HepG2 (cell line): Measurements from ENCODE around the gene LMCD1. TPM values are rescaled to one million over a fixed set of nuclear protein-coding genes. Genes with fewer than 3 reads are reported as not detected.
A peak's percentile ranks its signal among the peaks of the same experiment; 100 is the strongest.

Experiments used
- ATAC-seq: fragments of 200-7000 bp; cut with Tn5 transposase; 3 replicates; pipeline ENCODE4 v1.9.1; 2020; ENCODE audit warnings: mild to moderate bottlenecking, moderate library complexity
- BruUV-seq: library from RNA; stranded (reverse); fragments of 400-500 nt; replicated peaks from 2 replicates; lab custom pipeline; 2021; lab: Mats Ljungman, UMichigan
- CTCF ChIA-PET: fragments of 300-600 bp; formaldehyde crosslinking; extraction: SDS; loops from one replicate; lab custom pipeline; 2021; ENCODE audit warnings: low total read pairs, inconsistent platforms, low intra/inter-chr PET ratio; lab: Yijun Ruan, JAX
- POLR2A ChIA-PET: fragments of 350-600 bp; sonication (Branson Sonifier 250); formaldehyde crosslinking; loops from one replicate; lab custom pipeline; 2020; ENCODE audit warnings: antibody characterized with exemption, inconsistent platforms; lab: Yijun Ruan, JAX
- DNase-seq: peaks from one replicate; pipeline ENCODE4 v3.0.0-alpha.2; 2015; ENCODE audit warnings: low spot score
- FAIRE-seq: peaks from 3 replicates; lab custom pipeline; 2011; peaks lifted over from hg19 to GRCh38; lab: Jason Lieb, UNC
- H2AFZ ChIP-seq: one replicate; pipeline ENCODE4 v1.6.1; 2011; ENCODE audit warnings: low read length, inconsistent platforms
- H3K27ac ChIP-seq: fragments of 300-600 bp; 3 replicates; pipeline ENCODE4 v1.8.0; 2011; ENCODE audit warnings: mixed run types, mild to moderate bottlenecking, mixed read lengths, low read length, inconsistent platforms; ENCODE audit not compliant: insufficient read depth; ENCODE audit errors: extremely low read length
- H3K27me3 ChIP-seq, 2 experiments: fragments of 200-600 bp in 1 of 2; 2 replicates in 1 of 2; 3 replicates in 1 of 2; pipeline versions ENCODE4 v1.6.0 to v1.8.0; 2011; ENCODE audit warnings: low read length in 2 of 2, mild to moderate bottlenecking in 2 of 2, moderate library complexity in 2 of 2, inconsistent platforms in 1 of 2; ENCODE audit not compliant: insufficient read depth in 2 of 2, control insufficient read depth in 1 of 2
- H3K36me3 ChIP-seq, 2 experiments: fragments of 200-600 bp in 1 of 2; replicated peaks in 1 of 2; 2 replicates in 1 of 2; 3 replicates in 1 of 2; pipeline versions ENCODE4 v1.5.1 to v1.8.0; 2011; ENCODE audit warnings: low read length in 2 of 2, inconsistent platforms in 1 of 2; ENCODE audit not compliant: insufficient read depth in 2 of 2, control insufficient read depth in 1 of 2
- H3K4me1 ChIP-seq: 2 replicates; pipeline ENCODE4 v1.5.1; 2012; ENCODE audit warnings: low read length, inconsistent platforms; ENCODE audit not compliant: insufficient read depth
- H3K4me2 ChIP-seq: 2 replicates; pipeline ENCODE4 v1.6.0; 2011; ENCODE audit warnings: low read depth, low read length, inconsistent platforms
- H3K4me3 ChIP-seq, 3 experiments: fragments of 200-600 bp in 1 of 3; sonication (generic), shearing (Covaris generic) in 1 of 3; replicated peaks in 1 of 3; 2 replicates each; pipeline ENCODE4 v1.5.1; 2011 to 2016; ENCODE audit warnings: low read length in 3 of 3, inconsistent platforms in 2 of 3, low read depth in 2 of 3, mild to moderate bottlenecking in 2 of 3, control low read depth in 1 of 3, mixed read lengths in 1 of 3; ENCODE audit not compliant: insufficient read depth in 1 of 3
- H3K79me2 ChIP-seq: one replicate; pipeline ENCODE4 v1.6.1; 2011; ENCODE audit warnings: low read length, inconsistent platforms; ENCODE audit not compliant: insufficient read depth
- H3K9ac ChIP-seq: 2 replicates; pipeline ENCODE4 v1.6.0; 2011; ENCODE audit warnings: mild to moderate bottlenecking, low read depth, low read length, inconsistent platforms; ENCODE audit not compliant: insufficient read depth
- H3K9me3 ChIP-seq: 2 replicates; pipeline ENCODE4 v1.5.1; 2012; ENCODE audit warnings: mild to moderate bottlenecking, low read length
- H4K20me1 ChIP-seq: 2 replicates; pipeline ENCODE4 v1.6.0; 2011; ENCODE audit warnings: inconsistent platforms, mild to moderate bottlenecking, low read length, moderate library complexity; ENCODE audit not compliant: insufficient read depth
- ATF7 ChIP-seq, 2 experiments: fragments of 450-650 bp in 1 of 2; sonication (generic) in 1 of 2; formaldehyde crosslinking in 1 of 2; IDR thresholded peaks; 2 replicates each; pipeline versions ENCODE4 v1.4.0 to v1.6.1; 2016 to 2020; ENCODE audit warnings: antibody characterized with exemption in 1 of 2, mild to moderate bottlenecking in 1 of 2, missing genetic modification reagents in 1 of 2
- POLR2G ChIP-seq: fragments of 200-400 bp; formaldehyde crosslinking; IDR thresholded peaks from 2 replicates; pipeline ENCODE4 v1.6.1; 2018; ENCODE audit warnings: mild to moderate bottlenecking, low read depth, low read length, moderate library complexity
- ZNF292 ChIP-seq: sonication (generic); formaldehyde crosslinking; IDR thresholded peaks from 2 replicates; pipeline ENCODE4 v1.8.1; 2022; ENCODE audit warnings: mild to moderate bottlenecking, low read depth, missing genetic modification reagents, borderline replicate concordance
- ZSCAN21 ChIP-seq: sonication (generic); formaldehyde crosslinking; IDR thresholded peaks from 2 replicates; pipeline ENCODE4 v1.8.0; 2022; ENCODE audit warnings: mild to moderate bottlenecking, missing genetic modification reagents, moderate library complexity, borderline replicate concordance
- WGBS: methylation state at CpG from one replicate; pipeline ENCODE4 v1.1.6; 2017; ENCODE audit warnings: low lambda C conversion rate; 5-methylcytosine and 5-hydroxymethylcytosine counted together
- in situ Hi-C: cut with HindIII; loops from 2 replicates; pipeline ENCODE4 v1.10.0; 2017; ENCODE audit warnings: low pct_unique_long_range_greater_than_20kb; ENCODE audit not compliant: extremely low pct_ligation_motif_present
- intact Hi-C: fragments of 100-400 bp; cut with micrococcal nuclease; formaldehyde crosslinking; loops from one replicate; pipeline ENCODE4 v1.10.0; 2022; ENCODE audit not compliant: unreplicated experiment
- polyA plus RNA-seq, 8 experiments: library from polyadenylated mRNA; depleted of rRNA in 3 of 8; stranded (reverse) in 7 of 8; unstranded in 1 of 8; fragments of >200 nt; fragmentation: Illumina TruSeq in 4 of 8; extraction: Trizol in 4 of 8; gene quantifications; 2 replicates each; pipeline versions ENCODE4 v1.2.1 to v1.2.3, GENCODE V29; 2011 to 2016; ENCODE audit warnings: low read depth in 4 of 8, missing spikeins in 1 of 8, mixed read lengths in 1 of 8; ENCODE audit not compliant: insufficient read depth in 1 of 8
- total RNA-seq, 5 experiments: library from RNA; depleted of rRNA; stranded (reverse); fragments of >200 nt; fragmentation: Illumina TruSeq; extraction: Trizol; gene quantifications; 2 replicates each; pipeline ENCODE4 v1.2.3, GENCODE V29; 2016; ENCODE audit warnings: low read depth in 1 of 5
- TF ChIP-seq, protein P1 (sequence below): sonication (generic); IDR thresholded peaks from 2 replicates; pipeline ENCODE4 v1.6.1; 2016; ENCODE audit warnings: low read depth, borderline replicate concordance
- TF ChIP-seq, protein P2 (sequence below): IDR thresholded peaks from 2 replicates; pipeline ENCODE4 v1.6.1; 2016

Gene LMCD1
- total and polyA plus RNA-seq, 2 of the 13 experiments (the other 11 are each of a cell fraction or from before 2014, with no cell fraction given) = 6.2 to 7.1 TPM

DNA sequence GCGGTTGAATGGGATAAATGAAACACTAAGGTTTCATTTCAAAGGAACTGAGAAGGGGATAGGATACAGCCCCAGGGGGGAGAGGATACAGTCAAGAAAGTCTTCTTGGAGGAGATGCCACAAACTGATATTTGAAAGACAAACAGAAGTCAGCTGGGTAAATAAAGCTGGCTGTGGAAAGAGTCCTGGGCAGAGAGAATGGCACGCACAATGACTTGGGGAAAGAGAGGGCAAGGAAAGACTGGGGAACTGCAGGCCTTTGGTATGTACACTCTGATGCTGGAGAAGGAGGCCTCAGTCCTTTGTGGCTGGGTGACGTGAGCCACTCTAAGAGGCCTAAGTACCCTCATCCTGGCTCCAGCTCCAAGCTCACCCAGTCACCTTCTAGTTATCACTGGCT, 45.2 kb upstream of the LMCD1 start:
- DNase-seq (no peak), FAIRE-seq (no peak), ATAC-seq (no peak)
- H3K9ac ChIP-seq = no peak overlapping the region
- 60% methylated on average over 3 of the region's 3 CpGs for WGBS
- H3K4me3 ChIP-seq = no peak overlapping the region
- H3K4me2 ChIP-seq = no peak overlapping the region
- H3K79me2 ChIP-seq = no peaks in the 10 kb centered on the region
- no TSS peak for BruUV-seq
- H2AFZ ChIP-seq = no peak overlapping the region
- no peaks in the 10 kb centered on the region for H3K36me3 ChIP-seq
- no peaks in the 10 kb centered on the region for H3K9me3 ChIP-seq
- POLR2A ChIA-PET = no interaction called here
- CTCF ChIA-PET = no interaction called here
- H3K27me3 ChIP-seq = no peaks in the 10 kb centered on the region
- no peaks in the 10 kb centered on the region for H4K20me1 ChIP-seq
- in situ Hi-C loops (no loop called here), intact Hi-C loops (no loop called here)
- TF ChIP-seq, protein P1, sequence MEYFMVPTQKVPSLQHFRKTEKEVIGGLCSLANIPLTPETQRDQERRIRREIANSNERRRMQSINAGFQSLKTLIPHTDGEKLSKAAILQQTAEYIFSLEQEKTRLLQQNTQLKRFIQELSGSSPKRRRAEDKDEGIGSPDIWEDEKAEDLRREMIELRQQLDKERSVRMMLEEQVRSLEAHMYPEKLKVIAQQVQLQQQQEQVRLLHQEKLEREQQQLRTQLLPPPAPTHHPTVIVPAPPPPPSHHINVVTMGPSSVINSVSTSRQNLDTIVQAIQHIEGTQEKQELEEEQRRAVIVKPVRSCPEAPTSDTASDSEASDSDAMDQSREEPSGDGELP = peak; percentile 24; the same call in 1 of the 2 replicates
- TF ChIP-seq ZNF292 (CRISPR knock-in tag) = no peak
- no peak for TF ChIP-seq POLR2G
- TF ChIP-seq, protein P2, sequence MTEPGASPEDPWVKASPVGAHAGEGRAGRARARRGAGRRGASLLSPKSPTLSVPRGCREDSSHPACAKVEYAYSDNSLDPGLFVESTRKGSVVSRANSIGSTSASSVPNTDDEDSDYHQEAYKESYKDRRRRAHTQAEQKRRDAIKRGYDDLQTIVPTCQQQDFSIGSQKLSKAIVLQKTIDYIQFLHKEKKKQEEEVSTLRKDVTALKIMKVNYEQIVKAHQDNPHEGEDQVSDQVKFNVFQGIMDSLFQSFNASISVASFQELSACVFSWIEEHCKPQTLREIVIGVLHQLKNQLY (CRISPR knock-in tag) = no peak
- no peak overlapping the region for H3K27ac ChIP-seq
- H3K4me1 ChIP-seq = peaks cover 43% of the 10 kb centered on the region

DNA sequence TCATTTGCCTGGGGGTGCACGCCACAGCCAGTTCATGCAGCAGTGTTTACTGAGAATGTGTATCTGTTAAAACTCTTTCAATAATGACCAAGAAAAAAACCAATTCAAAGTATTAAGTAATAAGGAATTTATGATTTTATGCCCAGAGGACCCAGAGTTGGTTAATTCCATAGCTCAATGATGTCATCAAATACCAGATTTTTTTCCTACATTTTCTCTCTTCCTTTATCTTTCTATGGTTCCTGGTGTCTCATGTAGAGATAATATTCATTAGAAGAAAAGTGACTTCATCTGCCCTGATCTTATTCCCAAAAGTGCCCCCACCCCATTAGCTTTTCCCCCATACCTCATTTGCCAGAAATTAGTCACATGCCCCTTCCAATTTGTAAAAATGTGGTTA, 44.6 kb upstream of the LMCD1 start:
- ATAC-seq (no peak), FAIRE-seq (no peak), DNase-seq (no peak)
- in situ Hi-C loops (no loop called here), intact Hi-C loops (no loop called here)
- peaks cover 43% of the 10 kb centered on the region for H3K4me1 ChIP-seq
- H3K4me2 ChIP-seq = no peak overlapping the region
- no peak overlapping the region for H3K4me3 ChIP-seq
- H3K36me3 ChIP-seq = no peaks in the 10 kb centered on the region
- POLR2A ChIA-PET = no interaction called here
- no peaks in the 10 kb centered on the region for H3K27me3 ChIP-seq
- no peak for TF ChIP-seq ZSCAN21 (CRISPR knock-in tag)
- TF ChIP-seq ATF7 (IDR thresholded peaks at IDR 0.05) = peak; percentile 81
- TF ChIP-seq ATF7 (CRISPR knock-in tag; IDR thresholded peaks at IDR 0.05) = no peak
- CTCF ChIA-PET = no interaction called here
- H3K9me3 ChIP-seq = no peaks in the 10 kb centered on the region
- H4K20me1 ChIP-seq = no peaks in the 10 kb centered on the region
- no peak overlapping the region for H2AFZ ChIP-seq
- 95% methylated on average over 1 of the region's 1 CpG for WGBS
- H3K27ac ChIP-seq = no peak overlapping the region
- no peak overlapping the region for H3K9ac ChIP-seq
- no TSS peak for BruUV-seq
- no peaks in the 10 kb centered on the region for H3K79me2 ChIP-seq
